Left ventricle myocardium inferior (tissue), 1 donor: Measurements from ENCODE around the gene ZNF750. TPM values are rescaled to one million over a fixed set of nuclear protein-coding genes. Genes with fewer than 3 reads are reported as not detected.

Source experiments
- DNase-seq: peaks from one replicate; pipeline ENCODE4 v3.0.0-alpha.2; 2020
- H3K27ac ChIP-seq: fragments of 200-600 bp; replicated peaks from 2 replicates; pipeline ENCODE4 v1.8.0; 2021
- H3K27me3 ChIP-seq: fragments of 200-600 bp; 2 replicates; pipeline ENCODE4 v1.8.0; 2021; ENCODE audit warnings: low read depth
- H3K36me3 ChIP-seq: fragments of 200-600 bp; 2 replicates; pipeline ENCODE4 v1.8.0; 2021
- H3K4me1 ChIP-seq: fragments of 200-600 bp; 2 replicates; pipeline ENCODE4 v1.8.0; 2021
- H3K4me3 ChIP-seq: fragments of 200-600 bp; 2 replicates; pipeline ENCODE4 v1.8.0; 2021; ENCODE audit warnings: mild to moderate bottlenecking, moderate library complexity
- H3K9me3 ChIP-seq: fragments of 200-600 bp; replicated peaks from 2 replicates; pipeline ENCODE4 v1.8.0; 2021
- CTCF ChIP-seq: fragments of 200-600 bp; IDR thresholded peaks from 2 replicates; pipeline ENCODE4 v1.8.0; 2021; ENCODE audit warnings: antibody characterized with exemption, mild to moderate bottlenecking, borderline replicate concordance
- intact Hi-C: fragments of 100-400 bp; cut with micrococcal nuclease; formaldehyde crosslinking; loops from one replicate; pipeline ENCODE4 v1.11.0; 2022
- total RNA-seq: library from RNA; stranded (reverse); fragmentation: NEBNext Ultra II Directional; extraction: Animal tissue kit (Norgen Biotek cat#: 25700); gene quantifications from one replicate; pipeline ENCODE4 v1.2.1, GENCODE V29; 2021
- donor health status: DM: no; HTN: yes; CAD: no; lungs with severe emphysema.

The ZNF750 gene
- total RNA-seq, 1 donor from 2014 or later, result not detected

DNA sequence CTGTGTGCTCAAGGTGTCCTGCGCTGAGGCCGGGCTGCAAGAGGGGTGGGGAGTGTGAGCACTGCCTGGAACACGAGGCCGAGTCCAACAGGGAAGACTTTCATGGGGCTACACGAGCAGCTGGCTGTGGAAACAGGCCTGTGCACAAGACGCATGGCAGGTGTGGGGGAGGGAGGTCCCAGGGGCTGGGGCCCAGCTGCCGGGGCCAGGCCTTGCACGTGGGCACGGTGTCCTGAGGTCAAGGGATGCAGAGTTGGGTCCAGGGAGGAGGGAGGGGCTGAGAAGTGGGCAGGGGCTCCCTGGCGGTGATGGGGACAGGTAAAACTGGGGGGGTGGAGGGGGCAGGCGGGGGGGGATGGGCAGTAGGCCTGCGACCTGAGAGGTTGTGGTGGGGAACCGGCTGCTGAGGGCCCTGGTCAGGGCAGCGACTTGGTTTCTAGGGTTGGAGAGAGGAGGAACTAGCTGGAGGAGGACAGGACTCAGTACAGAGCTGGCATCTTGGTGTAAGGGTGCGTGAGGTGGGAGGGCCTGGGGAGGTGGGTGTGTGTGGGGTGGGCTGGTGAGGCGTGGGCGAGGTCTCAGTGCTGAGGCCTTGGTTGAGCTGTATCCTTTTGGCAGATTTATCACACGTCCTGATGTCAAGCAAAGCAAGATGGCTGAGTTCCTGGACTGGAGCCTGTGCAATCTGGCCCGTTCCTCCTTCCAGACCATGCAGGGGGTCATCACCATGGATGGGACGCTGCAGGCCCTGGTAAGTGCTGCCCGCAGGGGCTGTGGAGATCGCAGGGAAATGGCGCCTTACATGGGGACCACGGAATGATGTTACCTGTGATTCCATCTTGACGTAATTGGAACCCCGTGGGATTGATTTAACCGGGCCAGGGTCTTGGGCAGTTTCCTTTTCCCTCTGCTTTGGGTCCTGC is 58.6 kb downstream of the ZNF750 start:
- Histone ChIP-seq H3K36me3 (peaks cover 21% of the 10 kb centered on the region), H3K4me3 (no peak overlapping the region), H3K4me1 (peaks cover 14% of the 10 kb centered on the region), H3K27me3 (no peaks in the 10 kb centered on the region), H3K27ac (no peak overlapping the region), H3K9me3 (no peaks in the 10 kb centered on the region)
- TF ChIP-seq CTCF, result no peak
- no peak for DNase-seq
- intact Hi-C loops, result loop anchor here (5.0 kb wide), 1 partner anchor 136 kb away; no protein-coding TSS in a partner anchor

- Histone ChIP-seq H3K27me3 (no peaks in the 10 kb centered on the region), H3K9me3 (no peaks in the 10 kb centered on the region), H3K4me3 (no peak overlapping the region), H3K4me1 (peaks cover 15% of the 10 kb centered on the region), H3K27ac (no peak overlapping the region), H3K36me3 (peaks cover 21% of the 10 kb centered on the region)
- intact Hi-C loops, result loop anchor here (5.0 kb wide), 1 partner anchor 137 kb away; no protein-coding TSS in a partner anchor
- TF ChIP-seq CTCF, result no peak
- no peak for DNase-seq
Observed at GRCh38 chr17:82780195-82780594, 59.6 kb downstream of the ZNF750 start.

- no peak overlapping the region for H3K27ac ChIP-seq
- H3K4me1 ChIP-seq, result peaks cover 20% of the 10 kb centered on the region
- TF ChIP-seq CTCF, result no peak
- no peak overlapping the region for H3K4me3 ChIP-seq
- DNase-seq, result no peak
- H3K36me3 ChIP-seq, result peaks cover 20% of the 10 kb centered on the region
- intact Hi-C loops, result no loop called here
- no peaks in the 10 kb centered on the region for H3K27me3 ChIP-seq
- H3K9me3 ChIP-seq, result no peaks in the 10 kb centered on the region
Observed at GRCh38 chr17:82779541-82779940, 60.3 kb downstream of the ZNF750 start.

Other genes with a start within 250 kb of the ZNF750 start
- 41.4 TPM for gene WDR45B, start 191.6 kb downstream of the ZNF750 start, total RNA-seq
- gene RAB40B, start 141.3 kb downstream of the ZNF750 start, total RNA-seq, result 22.4 TPM
- gene FN3KRP, start 123.3 kb downstream of the ZNF750 start, total RNA-seq, result 13.6 TPM
- 79.1 TPM for gene FN3K, start 104.4 kb downstream of the ZNF750 start, total RNA-seq
- gene TBCD, start 88.0 kb downstream of the ZNF750 start, total RNA-seq, result 48.0 TPM
- gene METRNL, start 239.6 kb upstream of the ZNF750 start, total RNA-seq, result 75.2 TPM